Measurements from ENCODE around the gene AGTR1. TPM values are rescaled to one million over a fixed set of nuclear protein-coding genes. Genes with fewer than 3 reads are reported as not detected.

The AGTR1 gene
- total and polyA plus RNA-seq, 4 donors, result 2.9 to 17.9 (median 3.7) TPM

- TF ChIP-seq, protein P1, sequence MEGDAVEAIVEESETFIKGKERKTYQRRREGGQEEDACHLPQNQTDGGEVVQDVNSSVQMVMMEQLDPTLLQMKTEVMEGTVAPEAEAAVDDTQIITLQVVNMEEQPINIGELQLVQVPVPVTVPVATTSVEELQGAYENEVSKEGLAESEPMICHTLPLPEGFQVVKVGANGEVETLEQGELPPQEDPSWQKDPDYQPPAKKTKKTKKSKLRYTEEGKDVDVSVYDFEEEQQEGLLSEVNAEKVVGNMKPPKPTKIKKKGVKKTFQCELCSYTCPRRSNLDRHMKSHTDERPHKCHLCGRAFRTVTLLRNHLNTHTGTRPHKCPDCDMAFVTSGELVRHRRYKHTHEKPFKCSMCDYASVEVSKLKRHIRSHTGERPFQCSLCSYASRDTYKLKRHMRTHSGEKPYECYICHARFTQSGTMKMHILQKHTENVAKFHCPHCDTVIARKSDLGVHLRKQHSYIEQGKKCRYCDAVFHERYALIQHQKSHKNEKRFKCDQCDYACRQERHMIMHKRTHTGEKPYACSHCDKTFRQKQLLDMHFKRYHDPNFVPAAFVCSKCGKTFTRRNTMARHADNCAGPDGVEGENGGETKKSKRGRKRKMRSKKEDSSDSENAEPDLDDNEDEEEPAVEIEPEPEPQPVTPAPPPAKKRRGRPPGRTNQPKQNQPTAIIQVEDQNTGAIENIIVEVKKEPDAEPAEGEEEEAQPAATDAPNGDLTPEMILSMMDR (IDR thresholded peaks at IDR 0.05; ENCODE audit: control extremely low read depth, extremely low read depth), result no peak
These were observed 16.6 kb upstream of the AGTR1 start for GRCh38 chr3:148681080-148681479.

DNA sequence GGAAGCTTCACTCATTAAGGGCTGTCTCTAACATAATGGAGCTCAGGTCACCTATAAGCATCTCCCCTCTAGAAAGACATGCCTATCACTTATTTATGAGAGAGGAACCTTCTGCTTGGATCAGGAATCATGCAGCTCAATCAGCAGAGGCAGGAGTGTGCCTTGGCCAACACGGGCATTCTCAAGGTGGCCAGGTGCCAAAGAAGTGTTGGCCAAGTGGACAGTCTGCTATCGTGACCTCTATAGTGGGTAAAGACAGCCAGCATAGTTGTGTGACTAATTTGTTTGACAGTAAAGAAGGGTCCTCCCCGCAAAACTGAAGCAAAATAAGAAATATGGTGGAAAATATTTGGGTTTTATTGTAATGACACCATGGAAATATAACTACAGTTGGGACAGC, 14.7 kb upstream of the AGTR1 start:
- no peaks in the 10 kb centered on the region for H3K4me1 ChIP-seq (ENCODE audit: control insufficient read depth in 5 of 5, insufficient read depth in 5 of 5, low read length in 5 of 5)
- no peak for ATAC-seq (ENCODE audit: insufficient read depth, low FRiP score)
- no peaks in the 10 kb centered on the region for H3K36me3 ChIP-seq (ENCODE audit: control insufficient read depth in 4 of 4, insufficient read depth in 4 of 4, low read length in 4 of 4)
- H3K9ac ChIP-seq (ENCODE audit: insufficient read depth in 1 of 2, low read length in 2 of 2), result no peak overlapping the region
- H3K9me3 ChIP-seq (ENCODE audit: control insufficient read depth in 4 of 4, insufficient read depth in 3 of 4, low read length in 3 of 4), result no peaks in the 10 kb centered on the region
- TF ChIP-seq, protein P1 (IDR thresholded peaks at IDR 0.05; ENCODE audit: control extremely low read depth, extremely low read depth), result no peak
- no peak overlapping the region for H3K27ac ChIP-seq (ENCODE audit: low read depth in 1 of 2, low read length in 1 of 2)
- WGBS, 2 donors, result 71 to 85% methylated on average over 3 of the region's 3 CpGs
- H3K4me3 ChIP-seq, result no peak overlapping the region
- H3K27me3 ChIP-seq (ENCODE audit: control insufficient read depth in 3 of 3, insufficient read depth in 3 of 3, low read length in 2 of 3), result peaks cover 0 to 2% (median 0%) of the 10 kb centered on the region in 3 donors
- DNase-seq, result no peak

More at GRCh38 chr3:148681080-148681479, 16.6 kb upstream of the AGTR1 start:
- no peaks in the 10 kb centered on the region for H3K4me1 ChIP-seq (ENCODE audit: control insufficient read depth in 5 of 5, insufficient read depth in 5 of 5, low read length in 5 of 5)
- 73 to 84% methylated on average over 1 of the region's 1 CpG for WGBS, 2 donors
- no peak overlapping the region for H3K4me3 ChIP-seq
- no peak for DNase-seq
- peaks cover 0 to under 1% (median 0%) of the 10 kb centered on the region in 3 donors for H3K27me3 ChIP-seq (ENCODE audit: control insufficient read depth in 3 of 3, insufficient read depth in 3 of 3, low read length in 2 of 3)
- no peak for ATAC-seq (ENCODE audit: insufficient read depth, low FRiP score)
- H3K9ac ChIP-seq (ENCODE audit: insufficient read depth in 1 of 2, low read length in 2 of 2), result no peak overlapping the region
- H3K36me3 ChIP-seq (ENCODE audit: control insufficient read depth in 4 of 4, insufficient read depth in 4 of 4, low read length in 4 of 4), result no peaks in the 10 kb centered on the region
- H3K27ac ChIP-seq (ENCODE audit: low read depth in 1 of 2, low read length in 1 of 2), result no peak overlapping the region
- H3K9me3 ChIP-seq (ENCODE audit: control insufficient read depth in 4 of 4, insufficient read depth in 3 of 4, low read length in 3 of 4), result no peaks in the 10 kb centered on the region

DNA sequence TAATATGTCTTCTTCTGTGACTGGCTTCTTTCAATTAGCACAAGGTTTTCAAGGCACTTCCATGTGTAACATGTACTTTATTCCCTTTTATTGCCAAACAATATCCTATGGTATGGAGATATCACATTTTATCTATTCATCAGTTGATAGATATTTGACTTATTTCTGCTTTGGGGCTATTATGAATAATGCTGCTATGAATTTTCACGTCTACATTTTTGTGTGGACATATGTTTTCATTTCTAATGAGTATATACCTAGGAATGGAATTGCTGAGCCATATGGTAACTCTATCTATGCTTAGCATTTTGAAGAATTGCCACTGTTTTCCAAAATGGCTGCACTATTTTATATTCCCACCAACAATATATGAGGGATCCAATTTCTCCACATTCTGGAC, 3.6 kb upstream of the AGTR1 start:
- no peaks in the 10 kb centered on the region for H3K36me3 ChIP-seq (ENCODE audit: control insufficient read depth in 4 of 4, insufficient read depth in 4 of 4, low read length in 4 of 4)
- 64 to 83% methylated on average over 1 of the region's 1 CpG for WGBS, 2 donors
- TF ChIP-seq, protein P1 (IDR thresholded peaks at IDR 0.05; ENCODE audit: control extremely low read depth, extremely low read depth), result no peak
- no peak for DNase-seq
- no peak for ATAC-seq (ENCODE audit: insufficient read depth, low FRiP score)
- no peak overlapping the region for H3K4me3 ChIP-seq
- H3K9me3 ChIP-seq (ENCODE audit: control insufficient read depth in 4 of 4, insufficient read depth in 3 of 4, low read length in 3 of 4), result peaks cover 0 to 4% (median 0%) of the 10 kb centered on the region in 4 donors
- H3K27ac ChIP-seq (ENCODE audit: low read depth in 1 of 2, low read length in 1 of 2), result no peak overlapping the region
- no peak overlapping the region for H3K9ac ChIP-seq (ENCODE audit: insufficient read depth in 1 of 2, low read length in 2 of 2)
- peaks cover 0 to 2% (median under 1%) of the 10 kb centered on the region in 5 donors for H3K4me1 ChIP-seq (ENCODE audit: control insufficient read depth in 5 of 5, insufficient read depth in 5 of 5, low read length in 5 of 5)
- H3K27me3 ChIP-seq (ENCODE audit: control insufficient read depth in 3 of 3, insufficient read depth in 3 of 3, low read length in 2 of 3), result peaks cover 0 to 20% (median 5%) of the 10 kb centered on the region in 3 donors
